GM21515 (cell line): Measurements from ENCODE around the gene SELENON.
A peak's percentile ranks its signal among the peaks of the same experiment; 100 is the strongest.

ENCODE experiments used
- ATAC-seq: cut with Tn5 transposase; IDR thresholded peaks from one replicate; pipeline ENCODE4 v1.9.1; 2021; ENCODE audit not compliant: unreplicated experiment

The SELENON gene

GRCh38 chr1:25808481-25809244, 8.7 kb downstream of the SELENON start:
- no peak for ATAC-seq

- ATAC-seq = no peak
These were observed 9.4 kb downstream of the SELENON start for GRCh38 chr1:25809283-25809926.

- no peak for ATAC-seq
These were observed 9.9 kb downstream of the SELENON start for GRCh38 chr1:25809929-25810328.

- no peak for ATAC-seq
These were observed 10.6 kb downstream of the SELENON start for GRCh38 chr1:25810341-25811299.

GRCh38 chr1:25811384-25812082, 11.5 kb downstream of the SELENON start:
- ATAC-seq = no peak

GRCh38 chr1:25813071-25813733, 13.2 kb downstream of the SELENON start:
- no peak for ATAC-seq

- no peak for ATAC-seq
These were observed 13.9 kb downstream of the SELENON start for GRCh38 chr1:25813734-25814471.

- no peak for ATAC-seq
These were observed 14.6 kb downstream of the SELENON start for GRCh38 chr1:25814549-25815087.

- ATAC-seq = no peak
These were observed 15.5 kb downstream of the SELENON start for GRCh38 chr1:25815208-25816111.

GRCh38 chr1:25816112-25816718, 16.2 kb downstream of the SELENON start:
- no peak for ATAC-seq

GRCh38 chr1:25817840-25818501, 18.0 kb downstream of the SELENON start:
- ATAC-seq = no peak

- ATAC-seq = no peak
These were observed 18.6 kb downstream of the SELENON start for GRCh38 chr1:25818569-25818968.

GRCh38 chr1:25819491-25820246, 19.7 kb downstream of the SELENON start, which contains the start of gene MTFR1L:
MTFR1L (plus strand) TSS chr1:25819954; CDS start chr1:25823105, 3,151 bp downstream.
- peak; percentile 74 for ATAC-seq

- peak; percentile 45 for ATAC-seq
These were observed 20.5 kb downstream of the SELENON start for GRCh38 chr1:25820247-25821111.

- no peak for ATAC-seq
These were observed 21.1 kb downstream of the SELENON start for GRCh38 chr1:25821112-25821476.
